ENCODE data around the gene P2RY8. TPM values are rescaled to one million over a fixed set of nuclear protein-coding genes. Genes with fewer than 3 reads are reported as not detected.

The P2RY8 gene
- total RNA-seq, 1 donor from 2014 or later: 0.32 TPM

DNA sequence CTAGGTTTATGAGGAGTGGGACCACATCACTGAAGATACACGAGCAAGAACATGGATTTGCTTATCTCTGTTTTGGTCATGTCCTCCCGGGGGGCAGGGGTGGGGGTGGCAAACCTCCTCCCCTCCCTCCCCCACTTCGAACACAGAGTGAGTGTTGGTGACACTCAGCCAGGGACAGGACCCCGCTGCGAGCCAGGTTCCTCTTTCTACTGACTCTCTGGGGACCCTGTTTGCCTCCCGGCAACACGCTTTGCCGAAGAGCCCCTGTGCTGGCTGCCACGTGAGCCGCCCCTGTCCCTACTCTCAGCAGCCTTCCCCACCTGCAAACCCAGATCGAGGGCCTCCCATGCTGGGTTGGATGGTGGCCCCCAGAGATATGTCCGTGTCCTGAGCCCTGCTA is 34.7 kb downstream of the P2RY8 start:
- no peak for DNase-seq (ENCODE audit: low spot score)
- no peaks in the 10 kb centered on the region for H3K36me3 Mint-ChIP-seq
- no peak overlapping the region for H3K27ac Mint-ChIP-seq
- H3K27ac ChIP-seq: no peak overlapping the region
- no peaks in the 10 kb centered on the region for H3K9me3 ChIP-seq (ENCODE audit: low read depth)
- H3K79me2 ChIP-seq (ENCODE audit: low read depth): no peaks in the 10 kb centered on the region
- no peak overlapping the region for H3K4me3 ChIP-seq
- H3K9ac ChIP-seq: no peak overlapping the region
- no peaks in the 10 kb centered on the region for H3K9me3 Mint-ChIP-seq
- no peaks in the 10 kb centered on the region for H3K27me3 ChIP-seq
- H3K36me3 ChIP-seq: no peaks in the 10 kb centered on the region
- TF ChIP-seq EZH2 (IDR thresholded peaks at IDR 0.05): no peak
- TF ChIP-seq EZH2phosphoT487 (IDR thresholded peaks at IDR 0.05): no peak
- TF ChIP-seq, protein P1, sequence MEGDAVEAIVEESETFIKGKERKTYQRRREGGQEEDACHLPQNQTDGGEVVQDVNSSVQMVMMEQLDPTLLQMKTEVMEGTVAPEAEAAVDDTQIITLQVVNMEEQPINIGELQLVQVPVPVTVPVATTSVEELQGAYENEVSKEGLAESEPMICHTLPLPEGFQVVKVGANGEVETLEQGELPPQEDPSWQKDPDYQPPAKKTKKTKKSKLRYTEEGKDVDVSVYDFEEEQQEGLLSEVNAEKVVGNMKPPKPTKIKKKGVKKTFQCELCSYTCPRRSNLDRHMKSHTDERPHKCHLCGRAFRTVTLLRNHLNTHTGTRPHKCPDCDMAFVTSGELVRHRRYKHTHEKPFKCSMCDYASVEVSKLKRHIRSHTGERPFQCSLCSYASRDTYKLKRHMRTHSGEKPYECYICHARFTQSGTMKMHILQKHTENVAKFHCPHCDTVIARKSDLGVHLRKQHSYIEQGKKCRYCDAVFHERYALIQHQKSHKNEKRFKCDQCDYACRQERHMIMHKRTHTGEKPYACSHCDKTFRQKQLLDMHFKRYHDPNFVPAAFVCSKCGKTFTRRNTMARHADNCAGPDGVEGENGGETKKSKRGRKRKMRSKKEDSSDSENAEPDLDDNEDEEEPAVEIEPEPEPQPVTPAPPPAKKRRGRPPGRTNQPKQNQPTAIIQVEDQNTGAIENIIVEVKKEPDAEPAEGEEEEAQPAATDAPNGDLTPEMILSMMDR (IDR thresholded peaks at IDR 0.05): no peak
- no peaks in the 10 kb centered on the region for H3F3A ChIP-seq (ENCODE audit: low read depth)
- no peak overlapping the region for H3K4me3 Mint-ChIP-seq
- H2AFZ ChIP-seq (replicated peaks): no peak overlapping the region
- no peaks in the 10 kb centered on the region for H3K4me1 Mint-ChIP-seq
- no peak overlapping the region for H3K4me2 ChIP-seq
- peaks cover 2% of the 10 kb centered on the region for H3K27me3 Mint-ChIP-seq (ENCODE audit: insufficient read depth, low read depth)
- no peaks in the 10 kb centered on the region for H3K4me1 ChIP-seq
- H4K20me1 ChIP-seq (ENCODE audit: low read depth): no peaks in the 10 kb centered on the region

DNA sequence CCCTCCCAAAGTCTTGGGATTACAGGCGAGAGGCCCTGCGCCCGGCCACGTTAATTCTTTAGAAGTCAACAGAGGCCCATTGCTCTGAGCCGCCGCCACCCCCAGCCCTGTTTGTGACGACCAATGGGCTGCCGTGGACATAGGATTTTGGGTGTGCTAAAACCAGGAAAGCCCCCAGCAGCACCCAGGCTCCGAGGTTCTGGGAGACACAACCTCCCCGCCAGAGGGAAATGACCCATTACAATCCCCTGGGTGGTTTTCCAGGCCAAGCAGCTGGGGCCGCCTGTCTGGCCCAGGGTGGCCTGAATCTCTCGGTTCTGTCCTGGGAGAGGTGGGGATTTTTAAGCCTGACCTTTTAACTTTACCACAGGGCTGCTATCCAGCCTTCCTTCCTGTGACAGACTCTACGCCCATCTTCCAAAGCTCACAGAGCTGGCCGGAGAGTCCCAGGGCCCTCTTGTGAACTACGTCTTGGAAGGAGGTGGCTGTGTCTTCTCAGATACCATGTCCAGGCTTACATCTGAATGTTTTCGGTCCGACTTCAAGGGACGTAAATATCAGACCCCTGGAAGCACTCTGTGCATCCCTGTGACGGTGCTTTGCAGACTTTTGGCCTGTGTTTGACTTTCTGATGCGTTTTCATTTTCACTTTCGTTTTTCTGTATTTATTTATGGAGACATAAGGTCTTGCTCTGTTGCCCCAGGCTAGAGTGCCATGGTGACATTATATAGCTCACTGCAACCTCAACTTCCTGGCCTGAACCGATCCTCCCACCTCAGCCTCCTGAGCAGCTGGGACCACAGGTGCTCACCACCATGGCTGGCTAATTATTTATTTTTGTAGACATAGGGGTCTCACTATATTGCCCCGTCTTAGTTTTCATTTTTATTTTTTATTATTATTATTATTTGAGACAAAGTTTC is 36.0 kb downstream of the P2RY8 start:
- Histone ChIP-seq H3K27ac (no peak overlapping the region), H3K9me3 (ENCODE audit: low read depth) (no peaks in the 10 kb centered on the region), H3K9ac (no peak overlapping the region), H3K79me2 (ENCODE audit: low read depth) (no peaks in the 10 kb centered on the region), H3K4me3 (no peak overlapping the region), H4K20me1 (ENCODE audit: low read depth) (no peaks in the 10 kb centered on the region), H3K4me1 (no peaks in the 10 kb centered on the region), H3K4me2 (no peak overlapping the region), H2AFZ (replicated peaks) (no peak overlapping the region), H3F3A (ENCODE audit: low read depth) (no peaks in the 10 kb centered on the region), H3K36me3 (no peaks in the 10 kb centered on the region), H3K27me3 (no peaks in the 10 kb centered on the region)
- H3K36me3 Mint-ChIP-seq: no peaks in the 10 kb centered on the region
- no peak for DNase-seq (ENCODE audit: low spot score)
- H3K27ac Mint-ChIP-seq: no peak overlapping the region
- no peaks in the 10 kb centered on the region for H3K9me3 Mint-ChIP-seq
- peaks cover 2% of the 10 kb centered on the region for H3K27me3 Mint-ChIP-seq (ENCODE audit: insufficient read depth, low read depth)
- TF ChIP-seq EZH2 (IDR thresholded peaks at IDR 0.05) (no peak), EZH2phosphoT487 (IDR thresholded peaks at IDR 0.05) (no peak)
- TF ChIP-seq, protein P1 (IDR thresholded peaks at IDR 0.05): no peak
- H3K4me3 Mint-ChIP-seq: no peak overlapping the region
- H3K4me1 Mint-ChIP-seq: no peaks in the 10 kb centered on the region

DNA sequence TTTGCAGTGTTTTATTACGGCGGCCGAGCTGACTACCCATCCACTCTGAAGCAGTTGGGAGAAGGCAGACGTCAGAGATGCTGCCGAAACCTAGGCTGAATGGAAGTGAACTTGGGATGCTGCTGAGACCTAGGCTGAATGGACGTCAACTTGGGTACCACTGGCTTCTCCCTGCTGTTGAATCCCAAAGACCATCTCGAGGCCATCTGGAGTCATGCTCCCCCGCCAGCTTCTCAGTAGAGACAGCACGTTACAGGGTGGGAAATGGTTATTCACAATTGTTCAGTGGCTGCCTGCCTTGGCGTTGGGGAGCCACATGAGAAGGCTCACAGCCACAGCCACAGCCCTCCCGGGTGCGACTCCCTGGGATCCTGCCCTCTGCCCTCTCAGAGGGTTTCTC is 40.9 kb downstream of the P2RY8 start:
- H3K9ac ChIP-seq: no peak overlapping the region
- no peaks in the 10 kb centered on the region for H3K9me3 ChIP-seq (ENCODE audit: low read depth)
- no peaks in the 10 kb centered on the region for H3K27me3 ChIP-seq
- peak overlapping the region; percentile 40 for H3K27ac Mint-ChIP-seq
- no peak overlapping the region for H2AFZ ChIP-seq (replicated peaks)
- H3K36me3 ChIP-seq: no peaks in the 10 kb centered on the region
- peaks cover 8% of the 10 kb centered on the region for H3K9me3 Mint-ChIP-seq
- no peaks in the 10 kb centered on the region for H3K36me3 Mint-ChIP-seq
- H3F3A ChIP-seq (ENCODE audit: low read depth): peaks cover 20% of the 10 kb centered on the region
- no peaks in the 10 kb centered on the region for H4K20me1 ChIP-seq (ENCODE audit: low read depth)
- no peak overlapping the region for H3K4me3 ChIP-seq
- DNase-seq (ENCODE audit: low spot score): no peak
- TF ChIP-seq EZH2phosphoT487 (IDR thresholded peaks at IDR 0.05) (no peak), EZH2 (IDR thresholded peaks at IDR 0.05) (no peak)
- TF ChIP-seq, protein P1 (IDR thresholded peaks at IDR 0.05): no peak
- H3K4me1 Mint-ChIP-seq: peaks cover 5% of the 10 kb centered on the region
- peaks cover 14% of the 10 kb centered on the region for H3K27me3 Mint-ChIP-seq (ENCODE audit: insufficient read depth, low read depth)
- H3K4me1 ChIP-seq: peaks cover 10% of the 10 kb centered on the region
- H3K4me3 Mint-ChIP-seq: no peak overlapping the region
- H3K4me2 ChIP-seq: no peak overlapping the region
- no peak overlapping the region for H3K27ac ChIP-seq
- no peaks in the 10 kb centered on the region for H3K79me2 ChIP-seq (ENCODE audit: low read depth)

Measured in neural progenitor cell (in vitro differentiated cells).